Testis (tissue), 3 donors: Measurements from ENCODE around the gene OPCML. TPM values are rescaled to one million over a fixed set of nuclear protein-coding genes. Genes with fewer than 3 reads are reported as not detected.

Source experiments
- DNase-seq: peaks from one replicate; pipeline ENCODE4 v3.0.0-alpha.2; 2019
- H3K27ac ChIP-seq, 2 donors: fragments of 200-600 bp; sonication (generic); one replicate each; pipeline ENCODE4 v1.5.1; 2019
- H3K27me3 ChIP-seq: fragments of 200-600 bp; sonication (generic); one replicate; pipeline ENCODE4 v1.5.1; 2019
- H3K36me3 ChIP-seq: fragments of 200-600 bp; sonication (generic); one replicate; pipeline ENCODE4 v1.5.1; 2017; ENCODE audit warnings: low read depth; ENCODE audit errors: missing control alignments
- H3K4me1 ChIP-seq: fragments of 200-600 bp; sonication (generic); one replicate; pipeline ENCODE4 v1.5.1; 2019
- H3K4me3 ChIP-seq, 2 donors: fragments of 200-600 bp; sonication (generic); one replicate each; pipeline ENCODE4 v1.5.1; 2017 to 2019
- H3K9me3 ChIP-seq: fragments of 200-600 bp; sonication (generic); one replicate; pipeline ENCODE4 v1.5.1; 2017
- CTCF ChIP-seq, 3 experiments: fragments of 450-650 bp in 2 of 3; fragments of 200-600 bp in 1 of 3; sonication (generic) in 1 of 3; IDR thresholded peaks; one replicate each; pipeline ENCODE4 v1.5.1; 2016 to 2019; ENCODE audit warnings: antibody characterized with exemption in 3 of 3, mild to moderate bottlenecking in 2 of 3, moderate library complexity in 1 of 3
- POLR2A ChIP-seq: fragments of 450-650 bp; IDR thresholded peaks from one replicate; pipeline ENCODE4 v1.6.1; 2017; ENCODE audit warnings: antibody characterized with exemption, mild to moderate bottlenecking, moderate library complexity
- WGBS, 2 donors: methylation state at CpG; one replicate each; pipeline ENCODE4 v1.1.5; 2018; 5-methylcytosine and 5-hydroxymethylcytosine counted together
- intact Hi-C: fragments of 100-400 bp; cut with DNase I; formaldehyde crosslinking; loops from one replicate; pipeline ENCODE4 v1.15.1; 2023; ENCODE audit warnings: low total_unique reads
- polyA plus RNA-seq: library from polyadenylated mRNA; stranded (reverse); fragments of 350-450 nt; fragmentation: Illumina TruSeq; extraction: RNeasy Lipid Tissue Mini Kit (QIAGEN cat#74804); gene quantifications from one replicate; pipeline ENCODE4 v1.2.3, GENCODE V29; 2014; ENCODE audit warnings: low read depth, low replicate concordance; ENCODE audit not compliant: insufficient read depth
- total RNA-seq, 2 donors: library from RNA; depleted of rRNA; stranded (reverse); fragments of >200 nt; gene quantifications; one replicate each; pipeline ENCODE4 v1.2.3, GENCODE V29; 2016

OPCML gene
- total and polyA plus RNA-seq, 3 donors from 2014 or later, result 0.16 to 2.7 (median 0.62) TPM

DNA sequence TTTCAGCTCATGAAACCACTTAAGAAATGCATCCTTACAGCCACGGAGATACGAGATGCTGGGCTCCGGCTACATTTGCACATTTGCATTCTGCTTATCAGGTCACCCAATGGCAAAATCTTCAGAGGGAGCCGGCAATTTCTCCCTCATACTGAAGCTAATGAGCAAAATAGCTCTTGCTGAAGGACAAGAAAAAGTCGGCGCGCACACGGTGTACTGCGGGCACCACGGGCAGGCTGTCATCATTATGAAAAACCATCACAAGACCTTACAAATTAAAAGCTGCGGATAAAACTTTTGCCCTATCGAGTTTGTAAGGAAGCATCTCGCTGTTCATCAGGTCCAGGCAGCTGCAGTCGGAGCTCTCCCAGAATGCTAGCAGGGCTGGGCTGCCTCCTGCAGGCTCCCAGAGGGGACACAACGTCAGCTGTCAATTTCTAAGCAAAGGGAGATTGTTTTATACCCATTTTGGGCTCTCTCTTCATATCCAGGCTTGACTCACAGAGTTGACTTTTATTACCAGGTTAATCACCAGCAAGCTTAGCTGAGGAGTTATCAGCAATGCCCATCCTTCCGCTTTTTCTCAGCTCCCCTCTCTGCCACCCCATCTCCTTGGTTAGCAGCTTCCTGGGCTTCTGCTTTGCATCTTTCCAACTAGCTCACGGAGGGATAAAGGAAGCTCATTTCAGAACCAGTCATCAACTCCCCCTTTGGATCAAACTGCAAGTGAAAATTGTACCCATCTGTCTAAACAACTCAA lies 375.1 kb downstream of the OPCML start:
- Histone ChIP-seq H3K9me3 (no peaks in the 10 kb centered on the region), H3K27ac (no peak overlapping the region), H3K4me1 (no peaks in the 10 kb centered on the region), H3K4me3 (no peak overlapping the region), H3K27me3 (no peaks in the 10 kb centered on the region), H3K36me3 (no peaks in the 10 kb centered on the region)
- DNase-seq, result peak; percentile 54
- no peak for TF ChIP-seq POLR2A
- TF ChIP-seq CTCF (IDR thresholded peaks at IDR 0.05), result no peak
- intact Hi-C loops, result no loop called here
- 35 to 54% methylated on average over 16 to 17 of the region's 17 CpGs for WGBS, 2 donors

DNA sequence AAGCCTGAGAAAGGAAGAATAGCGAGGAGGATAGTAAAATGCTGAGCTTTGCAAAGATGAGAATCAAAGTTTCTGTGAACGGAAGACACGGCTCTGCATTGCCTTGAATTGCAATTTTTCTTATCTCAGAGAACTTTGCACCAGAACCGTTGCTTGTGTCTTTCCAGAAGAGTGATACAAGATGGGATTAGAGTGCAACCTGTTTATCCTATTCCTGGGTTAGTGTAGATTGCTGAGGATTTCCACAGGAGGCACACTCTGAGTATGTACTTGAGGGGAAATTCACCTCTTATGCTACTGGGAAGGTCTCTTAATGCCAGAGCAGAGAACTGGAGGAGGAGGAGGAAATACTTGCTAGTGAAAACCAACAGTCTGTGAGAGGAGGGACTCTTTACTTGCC lies 377.5 kb downstream of the OPCML start:
- intact Hi-C loops, result no loop called here
- no peaks in the 10 kb centered on the region for H3K4me1 ChIP-seq
- no peak for DNase-seq
- H3K27me3 ChIP-seq, result no peaks in the 10 kb centered on the region
- no peak for TF ChIP-seq POLR2A
- no peak for TF ChIP-seq CTCF (IDR thresholded peaks at IDR 0.05)
- WGBS, 2 donors, result 57 to 61% methylated on average over 4 of the region's 4 CpGs
- no peak overlapping the region for H3K4me3 ChIP-seq
- no peaks in the 10 kb centered on the region for H3K36me3 ChIP-seq
- H3K9me3 ChIP-seq, result no peaks in the 10 kb centered on the region
- H3K27ac ChIP-seq, result no peak overlapping the region

DNA sequence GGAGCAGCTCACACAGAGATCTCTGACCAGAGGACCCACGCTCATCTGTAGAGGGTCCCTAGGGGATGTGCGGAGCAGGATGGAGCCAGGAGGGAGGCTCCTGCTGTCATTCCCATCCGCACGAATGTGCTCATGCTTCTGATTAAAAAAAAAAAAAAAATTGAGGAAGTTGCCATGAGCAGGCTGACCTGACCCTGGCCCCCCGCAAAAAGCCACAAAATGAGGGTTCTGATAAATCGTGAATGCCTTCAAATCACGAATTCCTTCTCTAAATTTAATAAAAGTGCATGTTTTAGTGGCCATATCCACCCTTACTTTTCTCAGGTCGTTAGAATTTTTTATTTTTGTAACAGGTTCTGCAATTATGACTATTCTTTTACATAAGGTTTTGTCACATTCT lies 378.2 kb downstream of the OPCML start:
- Histone ChIP-seq H3K27me3 (no peaks in the 10 kb centered on the region), H3K36me3 (no peaks in the 10 kb centered on the region), H3K9me3 (no peaks in the 10 kb centered on the region), H3K27ac (no peak overlapping the region), H3K4me1 (no peaks in the 10 kb centered on the region), H3K4me3 (no peak overlapping the region)
- intact Hi-C loops, result no loop called here
- DNase-seq, result no peak
- 43 to 60% methylated on average over 8 of the region's 8 CpGs for WGBS, 2 donors
- TF ChIP-seq CTCF (IDR thresholded peaks at IDR 0.05) (no peak), POLR2A (no peak)

GRCh38 chr11:133153031-133153430 lies 379.3 kb downstream of the OPCML start:
- WGBS, 2 donors, result 11 to 29% methylated on average over 18 of the region's 18 CpGs
- intact Hi-C loops, result no loop called here
- H3K9me3 ChIP-seq, result no peaks in the 10 kb centered on the region
- H3K36me3 ChIP-seq, result no peaks in the 10 kb centered on the region
- H3K27me3 ChIP-seq, result no peaks in the 10 kb centered on the region
- H3K27ac ChIP-seq, result no peak overlapping the region
- no peaks in the 10 kb centered on the region for H3K4me1 ChIP-seq
- TF ChIP-seq CTCF (IDR thresholded peaks at IDR 0.05) (no peak), POLR2A (no peak)
- DNase-seq, result peak; percentile 25
- no peak overlapping the region for H3K4me3 ChIP-seq

DNA sequence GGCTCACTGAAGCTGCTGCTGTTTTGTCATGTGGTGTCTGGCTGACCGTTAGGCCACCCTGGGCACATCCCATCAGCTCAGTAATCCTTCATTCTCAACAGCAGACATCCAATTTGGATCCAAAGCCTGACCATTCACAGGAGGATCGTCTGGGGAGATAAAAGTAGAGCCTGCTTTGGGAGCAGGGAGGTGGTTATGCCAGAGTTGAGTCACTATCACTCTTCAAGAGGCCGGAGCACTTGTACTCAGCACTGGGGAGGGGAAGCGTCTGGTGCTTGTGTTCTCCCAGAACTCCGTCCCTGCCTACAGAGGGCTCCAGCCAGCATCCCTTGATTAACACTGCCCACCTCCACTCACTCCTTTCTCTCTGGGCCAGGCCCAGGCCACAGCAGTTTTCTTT lies 382.6 kb downstream of the OPCML start:
- Histone ChIP-seq H3K4me1 (no peaks in the 10 kb centered on the region), H3K27me3 (no peaks in the 10 kb centered on the region), H3K4me3 (no peak overlapping the region), H3K27ac (no peak overlapping the region), H3K36me3 (no peaks in the 10 kb centered on the region), H3K9me3 (no peaks in the 10 kb centered on the region)
- intact Hi-C loops, result no loop called here
- no peak for TF ChIP-seq CTCF (IDR thresholded peaks at IDR 0.05)
- no peak for TF ChIP-seq POLR2A
- DNase-seq, result no peak
- 55 to 59% methylated on average over 5 of the region's 5 CpGs for WGBS, 2 donors
